Measurements from ENCODE around the gene CACNB2.
"Not testable (repeated sequence)": the region's sequence is repeated elsewhere in the genome, so short reads cannot be mapped to it uniquely, and the experiment has no call there.

CACNB2 gene

DNA sequence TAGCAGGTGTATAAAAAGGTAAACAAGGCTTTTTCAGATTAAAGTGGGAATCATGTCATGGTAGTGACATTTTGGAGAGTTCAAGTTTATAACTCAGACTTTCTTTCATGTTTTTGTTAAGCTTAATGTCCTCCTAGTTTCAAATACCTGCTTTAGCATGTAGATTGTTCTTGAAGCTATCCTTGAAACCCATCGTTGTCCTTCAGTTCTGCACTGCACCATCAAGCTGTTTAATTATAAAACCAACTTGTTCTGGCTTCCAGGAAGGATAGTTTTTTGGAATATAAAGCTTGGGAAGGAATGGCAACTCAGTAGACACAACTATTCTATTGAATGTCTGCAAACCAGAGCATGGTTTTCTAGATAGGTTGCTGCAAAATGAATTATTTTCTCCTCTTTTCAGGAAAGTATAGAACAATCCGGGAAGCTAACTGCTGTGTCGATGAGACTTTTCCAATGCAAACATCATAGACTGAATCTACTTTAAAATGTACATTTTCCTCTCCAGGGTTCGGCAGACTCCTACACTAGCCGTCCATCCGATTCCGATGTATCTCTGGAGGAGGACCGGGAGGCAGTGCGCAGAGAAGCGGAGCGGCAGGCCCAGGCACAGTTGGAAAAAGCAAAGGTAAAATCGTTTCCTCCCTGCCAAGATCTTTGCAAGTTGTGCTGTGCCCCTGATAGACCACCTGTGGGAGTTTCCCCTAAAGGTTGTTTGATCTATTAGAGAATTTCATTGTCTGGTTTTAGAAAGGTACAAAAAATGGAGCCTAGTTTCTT, 261.4 kb downstream of the CACNB2 start:
- DNase-seq (ENCODE audit: low read depth) = no peak

GRCh38 chr10:18402853-18403252, 262.6 kb downstream of the CACNB2 start:
- DNase-seq (ENCODE audit: low read depth) = no peak

GRCh38 chr10:18404530-18404929, 264.3 kb downstream of the CACNB2 start:
- no peak for DNase-seq (ENCODE audit: low read depth)

GRCh38 chr10:18406136-18406535, 265.9 kb downstream of the CACNB2 start:
- no peak for DNase-seq (ENCODE audit: low read depth)

DNA sequence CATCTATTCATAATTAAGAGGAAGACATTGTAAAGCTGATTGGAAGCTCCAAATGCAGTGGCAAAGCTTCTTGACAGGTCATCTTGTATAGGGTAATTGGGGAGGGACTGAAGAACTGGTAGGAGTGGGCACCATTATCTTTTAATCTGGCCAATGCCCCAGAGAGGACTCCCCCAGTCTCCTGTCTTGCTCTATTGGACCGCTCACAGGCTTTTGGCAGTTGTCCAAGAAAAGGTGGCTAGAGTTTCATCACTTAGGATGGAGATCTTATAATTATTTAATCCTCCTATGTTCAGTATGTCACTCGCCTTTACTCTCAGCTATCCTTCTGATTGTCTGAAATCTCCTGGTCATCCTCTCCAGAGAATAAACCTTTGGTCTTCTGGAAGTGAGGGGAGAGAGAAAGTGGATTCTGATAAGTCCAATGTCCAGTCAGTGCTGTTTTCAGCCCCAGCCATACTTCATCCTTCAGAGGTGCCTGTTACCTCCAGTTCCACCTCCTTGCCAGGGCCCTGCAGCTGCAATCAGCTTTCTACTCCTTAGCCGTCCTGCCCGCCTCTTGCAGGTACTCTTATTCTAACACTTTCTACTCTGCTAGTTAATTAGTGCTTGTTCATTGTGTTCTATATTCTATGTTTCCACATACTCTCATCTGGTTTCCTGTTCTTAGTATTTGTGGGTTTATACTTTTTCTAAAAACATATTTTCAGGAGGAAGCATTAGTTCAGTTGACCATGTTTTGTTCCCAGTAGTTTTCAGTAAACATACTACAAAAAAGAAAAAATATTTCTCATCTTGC, 269.6 kb downstream of the CACNB2 start:
- no peak for DNase-seq (ENCODE audit: low read depth)

GRCh38 chr10:18414061-18414460, 273.8 kb downstream of the CACNB2 start:
- no peak for DNase-seq (ENCODE audit: low read depth)

DNA sequence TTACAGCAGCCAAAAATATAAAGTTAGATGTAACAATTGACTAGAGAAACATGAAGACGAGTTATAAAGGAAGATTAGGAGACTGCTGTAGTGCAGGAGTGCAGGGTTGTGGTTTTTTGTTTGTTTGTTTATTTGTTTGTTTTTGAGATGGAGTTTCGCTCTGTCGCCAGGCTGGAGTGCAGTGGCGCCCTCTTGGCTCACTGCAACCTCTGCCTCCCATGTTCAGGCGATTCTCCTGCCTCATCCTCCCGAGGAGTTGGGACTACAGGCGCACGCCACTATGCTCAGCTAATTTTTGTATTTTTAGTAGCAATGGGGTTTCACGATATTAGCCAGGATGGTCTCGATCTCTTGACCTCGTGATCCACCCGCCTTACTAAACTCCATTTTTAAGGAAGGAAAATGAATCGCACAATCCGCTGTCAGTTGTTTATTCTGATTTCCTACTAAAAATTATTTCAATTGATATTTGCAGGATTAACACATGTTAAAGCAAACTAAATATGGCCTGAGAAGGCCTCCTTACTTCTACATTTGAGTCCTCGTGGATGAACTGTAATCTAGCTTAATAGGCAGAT, 277.8 kb downstream of the CACNB2 start:
- DNase-seq (ENCODE audit: low read depth) = no peak

- DNase-seq (ENCODE audit: low read depth) = no peak
These were observed 278.5 kb downstream of the CACNB2 start for GRCh38 chr10:18418541-18419215.

DNA sequence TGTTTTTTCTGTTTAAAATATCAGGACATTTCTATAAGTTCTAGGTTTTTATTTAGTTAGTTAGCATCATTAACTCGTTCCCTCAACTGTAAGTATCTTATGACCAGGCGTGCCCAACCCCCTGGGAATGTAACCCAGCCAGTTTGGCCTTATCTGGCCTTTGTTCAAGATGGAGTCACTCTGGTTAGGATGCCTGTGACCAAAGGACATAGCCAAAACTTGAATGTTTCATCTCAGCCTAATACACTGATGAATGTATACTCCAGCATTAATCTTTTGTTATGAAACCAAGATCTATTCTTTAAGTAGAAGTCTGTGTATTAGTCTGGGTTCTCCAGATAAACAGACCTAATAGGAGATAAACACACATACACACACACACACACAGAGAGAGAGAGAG, 279.7 kb downstream of the CACNB2 start:
- DNase-seq (ENCODE audit: low read depth) = no peak

DNA sequence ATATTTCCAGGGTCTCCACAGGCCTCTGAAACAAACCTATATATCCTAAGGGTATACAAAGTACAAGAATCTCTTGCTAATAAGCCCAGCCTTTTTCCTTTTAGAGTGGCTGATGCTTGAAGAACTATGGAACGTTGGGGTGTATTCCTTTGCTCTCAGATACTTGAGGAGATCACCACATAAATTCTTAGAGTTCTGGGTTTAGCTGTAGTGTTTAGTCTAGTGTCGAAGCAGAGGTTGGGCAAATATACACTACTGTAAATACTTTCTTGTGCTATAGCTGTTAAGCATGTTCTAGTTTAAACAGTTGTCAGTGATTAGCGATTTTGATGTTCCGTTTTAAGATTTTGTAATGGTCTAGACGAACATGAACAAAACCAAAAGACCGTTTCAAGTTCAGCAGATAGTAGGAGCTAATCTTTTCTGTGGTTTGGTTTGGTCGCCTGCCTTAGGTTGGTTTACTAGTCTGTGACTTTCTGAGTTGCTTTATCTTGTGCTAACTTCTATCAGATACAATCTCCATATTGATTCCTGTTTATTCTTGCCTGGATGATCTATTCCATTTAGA, 281.6 kb downstream of the CACNB2 start:
- no peak for DNase-seq (ENCODE audit: low read depth)

DNA sequence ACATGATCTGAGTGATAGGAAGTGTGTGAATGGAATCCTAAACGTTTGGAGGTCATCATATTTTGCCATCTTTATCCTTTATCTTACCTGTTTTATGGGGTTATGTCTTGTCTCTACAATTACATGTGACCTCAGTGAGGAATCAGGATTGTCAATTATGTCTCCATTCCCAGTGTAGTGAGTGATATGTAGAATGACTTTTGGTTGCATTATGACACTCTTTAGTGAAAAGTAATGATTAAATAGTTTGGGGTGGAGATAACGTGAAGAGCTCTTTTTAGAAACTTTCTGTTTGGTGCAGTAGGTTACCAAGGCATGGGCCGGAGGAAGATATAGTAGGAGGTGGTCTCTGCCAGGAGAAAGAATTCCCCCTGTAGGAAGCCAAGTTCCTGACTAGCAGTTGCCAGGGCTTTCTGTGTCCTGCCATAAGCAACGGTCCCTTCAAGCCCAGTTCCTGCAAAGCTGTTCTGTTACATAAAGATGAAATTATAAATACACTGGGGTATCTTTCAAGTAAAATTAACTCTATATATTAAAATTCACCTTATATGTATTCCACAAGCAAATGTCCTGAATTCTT, 282.9 kb downstream of the CACNB2 start:
- no peak for DNase-seq (ENCODE audit: low read depth)

DNA sequence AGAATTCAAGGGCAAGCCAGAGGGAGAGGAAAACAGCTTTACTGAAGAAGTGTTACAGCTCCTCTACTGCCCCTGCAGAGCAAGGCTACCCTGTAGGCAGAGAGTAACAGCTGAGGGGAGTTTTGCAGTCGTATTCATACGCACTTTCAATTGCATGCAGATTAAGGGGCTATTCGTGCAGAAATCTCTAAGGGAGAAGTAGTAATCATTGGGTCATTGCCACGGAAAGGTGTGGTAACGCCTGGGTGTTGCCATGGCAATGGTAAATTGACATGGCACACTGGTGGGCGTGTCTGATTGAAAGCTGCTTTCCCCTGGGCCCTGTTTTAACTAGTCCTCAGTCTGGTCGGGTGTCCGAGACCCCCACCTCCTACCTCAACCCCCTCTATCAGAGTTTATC, 284.0 kb downstream of the CACNB2 start:
- no peak for DNase-seq (ENCODE audit: low read depth)

DNA sequence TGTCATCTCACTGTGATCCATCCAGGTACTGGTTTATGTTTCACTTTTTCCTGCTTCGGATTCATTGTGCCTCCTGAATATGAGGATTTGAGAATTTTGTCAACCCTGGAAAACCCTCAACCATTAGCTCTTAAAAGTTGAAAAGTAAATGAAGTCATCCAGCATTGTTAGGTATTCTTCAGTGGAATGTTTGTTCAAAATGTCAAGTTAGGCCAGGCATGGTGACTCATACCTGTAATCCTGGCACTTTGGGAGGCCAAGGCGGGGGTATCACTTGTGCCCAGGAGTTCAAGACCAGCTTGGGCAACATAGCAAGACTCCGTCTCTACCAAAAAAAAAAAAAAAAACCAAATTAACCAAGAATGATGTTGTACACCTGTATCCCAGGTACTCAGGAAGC, 289.1 kb downstream of the CACNB2 start:
- DNase-seq (ENCODE audit: low read depth) = no peak

GRCh38 chr10:18436902-18437301, 296.7 kb downstream of the CACNB2 start:
- no peak for DNase-seq (ENCODE audit: low read depth)

- DNase-seq (ENCODE audit: low read depth) = no peak
These were observed 297.3 kb downstream of the CACNB2 start for GRCh38 chr10:18437486-18437885.

DNA sequence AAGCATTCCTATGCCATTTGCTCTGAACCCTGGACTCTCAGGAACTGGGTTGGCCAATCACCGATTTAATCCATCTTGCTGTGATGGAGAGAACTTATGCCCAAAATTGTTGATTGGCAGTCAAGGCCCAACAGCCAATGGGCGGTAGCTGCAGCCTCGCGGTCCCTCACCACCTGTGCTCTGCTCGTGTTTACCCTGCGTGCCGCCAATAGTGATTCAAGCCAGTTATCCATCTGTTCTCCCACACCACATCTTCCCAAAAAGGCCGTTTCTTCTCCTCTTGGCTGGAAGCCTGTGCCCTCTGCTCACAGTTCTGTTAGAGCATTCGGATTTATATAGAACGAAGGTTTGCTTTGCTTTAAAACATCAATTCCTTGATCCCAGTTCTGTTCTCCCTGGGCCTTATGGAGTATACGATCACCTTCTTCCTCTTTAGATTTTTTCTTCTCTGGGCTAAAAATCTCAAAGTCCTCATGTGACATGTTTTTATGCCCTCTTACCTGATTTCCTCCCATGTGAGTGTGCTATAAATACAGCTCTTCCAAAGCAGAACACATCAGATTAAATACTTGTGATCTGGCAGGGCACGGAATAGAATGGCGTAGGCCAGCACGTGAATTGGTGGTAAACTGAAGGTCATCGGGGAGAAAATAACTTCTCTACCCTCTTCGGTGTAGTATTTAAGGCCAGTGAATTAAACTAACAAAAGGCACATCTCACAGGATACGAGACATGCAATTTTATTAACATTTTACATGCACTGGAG, 298.3 kb downstream of the CACNB2 start:
- no peak for DNase-seq (ENCODE audit: low read depth)

GRCh38 chr10:18439601-18440000, 299.4 kb downstream of the CACNB2 start:
- no peak for DNase-seq (ENCODE audit: low read depth)

- DNase-seq (ENCODE audit: low read depth) = not testable (repeated sequence)
These were observed 305.4 kb downstream of the CACNB2 start for GRCh38 chr10:18445635-18446034.

DNA sequence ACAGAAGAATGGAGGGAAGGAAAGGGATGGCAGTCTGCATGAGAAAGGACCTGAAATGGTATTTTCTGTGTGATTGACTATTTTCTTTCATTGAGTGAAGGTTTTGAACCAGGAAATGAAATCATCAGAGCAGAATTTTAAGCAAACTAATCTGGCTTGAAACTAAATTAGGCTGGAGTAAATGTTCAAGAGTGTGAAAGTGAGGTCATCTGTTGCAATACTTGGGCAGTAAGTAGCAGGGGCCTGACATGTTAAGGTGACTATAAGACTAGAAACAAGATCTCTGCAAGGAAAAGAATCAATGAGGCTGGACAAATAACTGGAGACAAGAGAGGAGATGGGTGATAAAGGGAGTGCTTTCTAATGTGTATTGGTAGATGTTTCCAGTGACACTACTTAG, 306.0 kb downstream of the CACNB2 start:
- no peak for DNase-seq (ENCODE audit: low read depth)

DNA sequence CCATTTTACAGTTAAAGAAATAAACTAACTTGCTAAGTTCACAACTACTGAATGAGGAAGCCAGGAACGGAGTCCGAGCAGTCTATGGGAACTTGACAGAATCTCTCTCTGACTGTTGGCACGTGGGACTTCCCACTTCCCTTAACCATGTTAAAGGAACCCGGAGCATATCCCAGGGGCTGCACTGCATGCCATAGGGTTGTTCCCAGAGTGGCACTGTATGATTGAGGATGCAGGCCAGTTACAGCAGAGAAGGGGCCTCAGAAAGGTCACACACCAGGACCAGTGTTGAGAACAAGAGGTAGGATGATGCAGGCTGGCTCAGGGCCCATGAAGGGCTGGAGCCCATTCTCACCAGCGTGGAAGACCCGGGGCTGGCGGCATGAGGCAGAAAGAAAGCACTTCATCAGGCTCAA, 309.4 kb downstream of the CACNB2 start:
- no peak for DNase-seq (ENCODE audit: low read depth)

DNA sequence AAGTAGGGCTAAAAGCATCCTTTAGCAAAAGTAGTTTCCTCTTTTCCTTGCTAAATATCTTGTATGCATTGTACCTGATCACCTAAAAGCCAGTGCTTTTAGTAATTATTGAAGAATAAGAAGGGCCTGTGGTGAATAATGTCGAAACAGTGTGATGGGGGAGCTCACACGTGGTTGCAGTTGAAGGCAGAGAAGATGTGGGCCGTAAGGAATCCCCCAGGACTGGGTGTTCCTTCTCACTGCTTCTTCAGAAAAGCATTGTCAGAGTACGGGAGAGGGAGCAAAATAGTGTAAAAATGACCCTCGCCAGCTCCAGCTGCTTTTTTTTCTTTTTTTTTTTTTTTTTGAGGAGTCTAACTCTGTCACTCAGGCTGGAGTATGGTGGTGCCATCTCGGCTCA, 310.1 kb downstream of the CACNB2 start:
- no peak for DNase-seq (ENCODE audit: low read depth)

Measured in stimulated activated CD4-positive, alpha-beta T cell treated with anti-CD3 and anti-CD28 coated beads, Interleukin-2, amount 100 ng/mL, for 4 hours (primary cell).